Right atrium auricular region (tissue), 2 donors: ENCODE results near the gene ERBIN. TPM values are rescaled to one million over a fixed set of nuclear protein-coding genes. Genes with fewer than 3 reads are reported as not detected.

Source experiments
- DNase-seq: peaks from one replicate; pipeline ENCODE4 v3.0.0-alpha.2; 2019; ENCODE audit warnings: low spot score
- H3K27ac ChIP-seq, 2 donors: fragments of 200-600 bp; sonication (generic); 1 replicate in 1 of 2; 2 replicates in 1 of 2; pipeline ENCODE4 v1.5.1; 2016 to 2019
- H3K27me3 ChIP-seq, 2 donors: fragments of 200-600 bp; sonication (generic); one replicate each; pipeline versions ENCODE4 v1.5.1 to v1.6.0; 2017 to 2019
- H3K36me3 ChIP-seq: fragments of 200-600 bp; sonication (generic); one replicate; pipeline ENCODE4 v1.5.1; 2016
- H3K4me1 ChIP-seq, 2 donors: fragments of 200-600 bp; sonication (generic); one replicate each; pipeline versions ENCODE4 v1.5.1 to v1.6.0; 2017 to 2019
- H3K4me3 ChIP-seq, 2 donors: fragments of 200-600 bp; sonication (generic); 1 replicate in 1 of 2; 2 replicates in 1 of 2; pipeline ENCODE4 v1.5.1; 2017 to 2019; ENCODE audit warnings: mild to moderate bottlenecking in 1 of 2, moderate library complexity in 1 of 2
- H3K9me3 ChIP-seq, 2 donors: fragments of 200-600 bp; sonication (generic); one replicate each; pipeline ENCODE4 v1.5.1; 2019
- CTCF ChIP-seq, 2 donors: fragments of 200-600 bp; sonication (generic); IDR thresholded peaks; one replicate each; pipeline ENCODE4 v1.5.1; 2019; ENCODE audit warnings: antibody characterized with exemption in 2 of 2
- total RNA-seq, 2 donors: library from RNA; depleted of rRNA; stranded (reverse); fragments of >200 nt; gene quantifications; one replicate each; pipeline ENCODE4 v1.1.0, GENCODE V29; 2016

The ERBIN gene
- total RNA-seq, 2 donors from 2014 or later, result 33.0 to 38.2 TPM

GRCh38 chr5:66074901-66075300 is 148.5 kb downstream of the ERBIN start:
- H3K4me1 ChIP-seq, result no peaks in the 10 kb centered on the region
- H3K4me3 ChIP-seq, result no peak overlapping the region
- TF ChIP-seq CTCF (IDR thresholded peaks at IDR 0.05), result no peak
- H3K27ac ChIP-seq, result no peak overlapping the region
- H3K27me3 ChIP-seq, result no peaks in the 10 kb centered on the region
- no peaks in the 10 kb centered on the region for H3K9me3 ChIP-seq
- H3K36me3 ChIP-seq, result peaks cover 5% of the 10 kb centered on the region
- no peak for DNase-seq

GRCh38 chr5:66080664-66081063 is 154.3 kb downstream of the ERBIN start:
- H3K4me3 ChIP-seq, result no peak overlapping the region
- H3K9me3 ChIP-seq, result no peaks in the 10 kb centered on the region
- no peak overlapping the region for H3K27ac ChIP-seq
- no peaks in the 10 kb centered on the region for H3K4me1 ChIP-seq
- H3K27me3 ChIP-seq, result no peaks in the 10 kb centered on the region
- no peak for DNase-seq
- H3K36me3 ChIP-seq, result no peaks in the 10 kb centered on the region
- TF ChIP-seq CTCF (IDR thresholded peaks at IDR 0.05), result no peak

- DNase-seq, result no peak
- no peak for TF ChIP-seq CTCF (IDR thresholded peaks at IDR 0.05)
- Histone ChIP-seq H3K4me1 (no peaks in the 10 kb centered on the region), H3K36me3 (peaks cover 5% of the 10 kb centered on the region), H3K4me3 (no peak overlapping the region), H3K27me3 (no peaks in the 10 kb centered on the region), H3K27ac (no peak overlapping the region), H3K9me3 (peaks cover 0 to 20% of the 10 kb centered on the region in 2 donors)
These were observed 163.0 kb downstream of the ERBIN start for GRCh38 chr5:66089384-66089783.

- H3K4me1 ChIP-seq, result no peaks in the 10 kb centered on the region
- no peak overlapping the region for H3K4me3 ChIP-seq
- no peak overlapping the region for H3K27ac ChIP-seq
- H3K27me3 ChIP-seq, result no peaks in the 10 kb centered on the region
- no peak for TF ChIP-seq CTCF (IDR thresholded peaks at IDR 0.05)
- H3K36me3 ChIP-seq, result no peaks in the 10 kb centered on the region
- H3K9me3 ChIP-seq, result peaks cover 5 to 23% of the 10 kb centered on the region in 2 donors
- DNase-seq, result no peak
These were observed 174.5 kb downstream of the ERBIN start for GRCh38 chr5:66100851-66101250.

- DNase-seq, result no peak
- peaks cover 0 to 5% of the 10 kb centered on the region in 2 donors for H3K9me3 ChIP-seq
- H3K4me3 ChIP-seq, result no peak overlapping the region
- H3K4me1 ChIP-seq, result no peaks in the 10 kb centered on the region
- TF ChIP-seq CTCF (IDR thresholded peaks at IDR 0.05), result no peak
- H3K27me3 ChIP-seq, result no peaks in the 10 kb centered on the region
- no peak overlapping the region for H3K27ac ChIP-seq
- no peaks in the 10 kb centered on the region for H3K36me3 ChIP-seq
These were observed 186.8 kb downstream of the ERBIN start for GRCh38 chr5:66113160-66113559.

GRCh38 chr5:66118304-66118703 is 191.9 kb downstream of the ERBIN start:
- Histone ChIP-seq H3K9me3 (no peaks in the 10 kb centered on the region), H3K27ac (no peak overlapping the region), H3K36me3 (no peaks in the 10 kb centered on the region), H3K4me1 (no peaks in the 10 kb centered on the region), H3K4me3 (no peak overlapping the region), H3K27me3 (no peaks in the 10 kb centered on the region)
- no peak for DNase-seq
- TF ChIP-seq CTCF (IDR thresholded peaks at IDR 0.05), result no peak
